ENCODE results near the gene MRPL36.
A peak's percentile ranks its signal among the peaks of the same experiment; 100 is the strongest.
"Not testable (repeated sequence)": the region's sequence is repeated elsewhere in the genome, so short reads cannot be mapped to it uniquely, and the experiment has no call there.

The MRPL36 gene

DNA sequence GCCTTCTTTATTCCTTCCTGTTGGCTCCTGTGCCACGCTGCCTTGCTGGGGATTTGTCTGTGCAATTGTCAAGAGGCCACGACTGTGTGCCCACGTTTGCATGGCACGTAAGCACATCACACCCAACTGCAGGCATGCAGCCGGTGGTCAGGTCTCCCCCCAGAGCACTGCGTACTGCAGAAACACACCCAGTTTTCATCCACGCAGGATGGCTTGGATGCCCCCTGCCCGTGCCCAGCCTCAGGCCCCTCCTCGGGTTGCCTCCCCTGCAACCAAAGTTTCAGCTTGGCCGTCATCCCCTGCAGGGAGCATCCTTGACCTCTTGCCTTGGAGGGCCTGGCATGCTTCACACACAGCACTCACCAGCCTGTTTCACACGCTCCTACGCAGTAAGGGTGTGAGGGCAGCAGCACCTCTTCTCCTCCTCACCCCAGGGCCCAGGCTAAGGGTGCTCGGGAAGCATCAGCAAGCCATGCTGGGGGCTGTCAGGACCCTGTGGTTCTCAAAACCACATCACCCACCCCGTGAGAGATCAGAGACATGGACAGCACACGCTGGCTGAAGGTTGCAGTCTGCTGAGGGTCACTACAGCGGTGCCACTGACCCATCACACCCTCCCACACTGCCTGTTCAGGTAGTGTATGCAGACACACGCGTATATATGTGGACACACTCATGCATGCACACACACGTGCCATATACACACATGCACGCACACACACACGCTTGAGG, 3.1 kb downstream of the MRPL36 start:
- no peak for DNase-seq (ENCODE audit: low read depth in 3 of 3)

DNA sequence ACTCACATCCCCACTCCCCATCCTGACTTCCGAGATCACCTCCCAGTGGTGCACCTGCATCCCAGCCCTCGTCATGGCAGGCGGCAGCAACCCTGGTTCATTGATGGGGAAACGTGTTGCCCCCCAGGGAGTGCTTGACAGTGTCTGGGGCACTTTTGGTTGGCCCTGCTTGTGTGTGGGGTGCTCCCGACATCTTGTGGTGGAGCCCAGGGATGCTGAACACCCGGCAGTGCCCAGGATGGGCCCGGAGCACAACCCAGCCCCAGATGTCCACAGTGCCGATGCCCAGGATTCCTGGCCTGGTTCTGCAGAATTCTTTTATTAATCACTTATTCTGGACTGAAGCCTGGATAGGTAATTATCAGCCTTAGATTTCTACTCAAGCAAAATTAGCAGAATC, 3.7 kb downstream of the MRPL36 start:
- DNase-seq (ENCODE audit: low read depth in 3 of 3), result no peak

- no peak for DNase-seq (ENCODE audit: low read depth in 3 of 3)
Observed at GRCh38 chr5:1795506-1795905, 4.1 kb downstream of the MRPL36 start.

DNA sequence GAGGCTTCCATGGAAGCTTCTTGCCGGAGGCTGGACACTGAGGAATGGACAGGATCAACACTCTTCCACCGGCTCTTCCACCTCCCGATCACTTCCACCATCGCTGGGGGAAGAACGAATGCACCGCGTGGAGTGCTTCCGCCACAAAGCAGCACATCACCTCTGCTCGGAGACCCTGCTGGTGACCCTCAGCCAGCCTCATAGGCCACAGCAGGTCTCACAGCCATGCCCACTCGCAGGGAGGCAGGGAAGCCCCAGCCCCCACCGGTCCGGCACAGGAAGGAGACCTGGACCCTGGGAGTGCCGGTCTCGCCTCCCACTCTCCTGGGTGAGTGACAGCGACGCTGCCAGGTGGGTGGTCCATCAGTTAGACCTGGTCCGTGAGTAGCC, 4.7 kb downstream of the MRPL36 start:
- DNase-seq (ENCODE audit: low read depth in 3 of 3), result no peak

GRCh38 chr5:1793966-1794900, 5.4 kb downstream of the MRPL36 start:
- no peak for DNase-seq (ENCODE audit: low read depth in 3 of 3)

DNA sequence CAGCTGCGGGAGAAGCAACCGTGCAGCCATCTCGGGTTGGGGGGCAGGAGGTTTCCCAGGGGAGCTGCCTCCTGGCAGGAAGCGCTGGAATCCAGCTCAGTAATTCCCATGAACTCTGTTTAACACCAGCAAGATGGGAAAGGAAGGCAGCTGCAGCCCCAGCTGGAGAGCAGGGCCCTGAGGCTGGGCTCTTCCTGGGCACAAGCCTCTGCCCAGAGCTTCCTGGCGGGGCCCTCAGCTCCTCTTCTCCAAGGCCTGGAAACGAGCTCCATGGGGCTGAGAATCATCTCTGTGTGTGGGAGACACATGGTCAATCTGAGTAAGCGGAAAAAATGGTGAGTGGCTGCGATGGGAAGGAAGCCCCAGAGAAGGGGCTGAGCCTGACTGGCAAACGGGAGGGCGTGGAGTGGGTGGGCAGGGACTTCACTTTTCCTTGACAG, 6.3 kb downstream of the MRPL36 start:
- peak in 1 of 3 experiments; percentile 21 for DNase-seq (ENCODE audit: low read depth in 3 of 3)

DNA sequence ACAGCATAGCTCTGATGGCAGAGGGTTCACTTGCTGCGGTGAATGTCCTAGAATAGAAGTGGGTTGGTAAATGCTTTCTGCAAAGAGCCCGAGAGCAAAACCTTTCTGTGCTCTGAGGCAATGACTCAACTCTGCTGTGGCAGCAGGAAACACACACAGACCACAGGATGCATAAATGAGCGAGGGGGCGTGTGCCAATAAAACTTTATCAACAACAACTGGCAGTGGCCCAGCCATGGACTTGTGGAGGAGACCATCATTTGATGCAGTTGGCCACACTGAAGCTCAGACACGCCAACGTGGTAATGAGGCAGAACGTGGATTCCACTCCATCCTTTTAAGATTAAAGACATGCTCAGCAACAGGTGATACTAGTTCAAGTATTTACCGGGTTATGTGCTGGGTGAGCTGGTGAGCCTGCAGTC, 6.8 kb downstream of the MRPL36 start:
- DNase-seq (ENCODE audit: low read depth in 3 of 3), result peak; percentile 26 to 55 (median 42)

DNA sequence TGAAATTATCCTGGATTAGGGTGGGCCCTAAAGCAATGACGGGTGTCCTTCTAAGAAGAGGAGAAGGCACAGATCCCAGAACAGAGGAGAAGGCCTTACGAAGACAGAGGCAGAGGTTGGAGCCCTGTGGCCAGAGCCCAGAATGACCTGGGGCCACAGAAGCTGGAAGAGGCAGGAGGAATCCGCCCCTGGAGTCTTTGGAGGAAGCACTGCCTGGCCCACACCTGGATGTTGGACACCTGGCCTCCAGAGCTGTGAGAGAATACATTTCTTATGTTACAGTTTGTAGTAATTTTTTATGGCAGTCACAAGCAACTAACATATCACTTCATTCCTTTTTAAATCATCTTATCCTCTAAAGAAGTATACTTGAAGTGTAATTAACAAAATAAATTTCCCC, 8.5 kb downstream of the MRPL36 start:
- no peak for DNase-seq (ENCODE audit: low read depth in 3 of 3)

- DNase-seq (ENCODE audit: low read depth in 3 of 3), result no peak
Observed at GRCh38 chr5:1789834-1790471, 9.7 kb downstream of the MRPL36 start.

GRCh38 chr5:1789438-1789833, 10.2 kb downstream of the MRPL36 start:
- DNase-seq (ENCODE audit: low read depth in 3 of 3), result not testable (repeated sequence)

GRCh38 chr5:1788828-1789227, 10.8 kb downstream of the MRPL36 start:
- DNase-seq (ENCODE audit: low read depth in 3 of 3), result no peak

DNA sequence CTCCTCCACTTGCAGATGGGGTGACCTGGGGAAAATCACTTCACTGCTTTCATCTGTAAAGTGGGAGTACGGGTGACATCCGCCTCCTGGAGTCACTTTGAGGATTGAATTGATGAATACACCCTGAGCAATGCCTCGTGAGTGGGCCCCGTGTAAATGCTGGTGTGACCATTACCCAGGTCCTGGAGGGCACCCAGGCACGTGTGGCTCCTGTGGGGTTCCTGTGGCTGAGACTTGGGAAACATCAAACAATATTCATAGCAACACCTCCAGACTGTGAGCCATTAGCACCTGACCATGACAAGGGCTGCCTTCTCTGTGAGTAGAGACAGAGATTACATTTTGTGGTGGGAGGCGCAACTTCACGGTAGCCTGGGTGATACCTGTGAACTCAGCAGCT, 11.4 kb downstream of the MRPL36 start:
- DNase-seq (ENCODE audit: low read depth in 3 of 3), result no peak

DNA sequence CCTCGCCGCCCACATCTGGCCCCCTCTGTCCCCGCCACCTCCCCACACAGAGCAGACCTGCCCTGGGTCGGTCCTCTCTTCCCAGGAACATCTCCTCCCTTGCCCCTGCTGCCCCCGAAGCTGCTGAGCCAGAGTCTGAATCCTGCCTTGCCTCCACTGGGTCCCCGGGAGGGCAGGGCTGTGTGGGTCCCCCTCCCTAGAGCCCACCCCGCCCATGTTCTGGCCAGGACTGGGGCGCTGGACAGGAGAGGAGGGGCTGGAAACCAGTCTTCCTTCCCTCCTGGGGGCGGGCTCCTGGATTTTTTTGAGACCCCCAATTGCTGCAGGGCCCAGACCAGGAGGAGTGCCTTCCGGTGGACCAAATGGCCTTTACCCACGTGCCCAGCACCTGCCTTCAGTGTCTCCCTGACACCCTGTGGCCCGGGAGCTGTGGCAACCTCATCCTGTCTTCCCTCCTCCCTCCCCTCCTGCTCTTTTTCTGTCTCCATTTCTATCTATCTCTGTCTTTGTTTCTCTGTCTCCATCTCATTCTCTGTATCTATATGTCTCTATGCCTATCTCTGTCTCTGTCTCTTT, 12.1 kb downstream of the MRPL36 start:
- no peak for DNase-seq (ENCODE audit: low read depth in 3 of 3)

DNA sequence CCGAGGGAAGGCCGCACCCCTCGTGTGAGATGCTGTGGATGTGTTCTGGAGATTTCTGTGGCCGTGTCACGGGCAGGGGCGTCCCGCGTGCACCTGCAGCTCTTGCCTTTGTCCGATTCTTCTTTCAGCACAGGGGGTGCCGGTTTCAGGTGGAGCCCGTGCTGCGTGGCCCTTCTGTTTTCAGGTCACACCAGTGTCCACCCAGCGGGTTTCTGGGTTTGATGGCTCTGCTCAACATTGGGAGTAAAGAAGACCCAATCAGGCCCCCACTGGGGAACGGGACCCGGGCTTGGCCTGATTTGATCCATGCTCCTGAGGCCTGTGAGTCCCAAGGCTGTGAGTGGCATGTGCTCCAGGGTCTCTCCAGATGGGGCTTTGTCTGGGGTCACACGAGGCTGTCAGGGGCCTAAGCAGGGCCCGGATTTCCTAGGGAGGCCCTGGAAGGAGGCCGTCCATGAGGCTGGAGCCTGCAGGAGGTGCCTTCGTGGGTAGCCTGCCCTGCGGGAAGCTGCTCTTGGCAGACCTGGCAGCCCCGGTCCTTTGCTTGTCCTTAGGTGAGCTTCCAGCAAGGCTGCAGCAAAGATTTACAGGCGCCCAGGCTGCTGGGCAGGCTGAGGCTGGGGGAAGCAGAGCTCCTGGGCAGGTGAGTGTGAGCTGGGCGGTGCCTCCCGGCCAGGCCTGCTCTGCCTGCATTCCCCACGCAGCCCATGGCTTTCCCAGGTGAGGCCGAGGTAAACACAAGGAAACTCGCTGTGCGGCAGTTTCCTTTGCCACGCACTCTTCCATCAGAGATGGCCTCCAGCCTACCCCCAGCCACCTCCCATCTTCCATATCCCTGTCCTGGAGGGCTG, 12.8 kb downstream of the MRPL36 start:
- DNase-seq (ENCODE audit: low read depth in 3 of 3), result no peak

GRCh38 chr5:1785984-1786383, 13.7 kb downstream of the MRPL36 start:
- DNase-seq (ENCODE audit: low read depth in 3 of 3), result no peak

DNA sequence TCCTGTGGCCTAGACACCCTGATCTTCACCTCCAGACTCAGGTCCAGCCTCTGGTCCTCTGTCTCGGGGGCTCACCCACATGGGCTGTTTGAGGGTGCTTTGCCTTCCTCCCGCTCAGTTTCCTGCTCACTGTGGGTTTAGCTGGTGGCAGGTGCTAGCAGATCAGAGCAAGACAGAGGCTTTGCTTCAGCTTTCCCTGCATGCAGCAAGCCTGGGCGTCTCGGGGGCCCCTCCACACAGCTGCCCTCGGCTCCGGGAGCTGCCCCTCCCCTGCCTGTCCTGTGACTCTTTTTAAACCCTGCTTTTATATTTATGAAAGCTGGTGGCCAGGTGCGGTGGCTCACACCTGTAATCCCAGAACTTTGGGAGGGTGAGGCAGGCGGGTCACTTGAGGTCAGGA, 14.6 kb downstream of the MRPL36 start:
- no peak for DNase-seq (ENCODE audit: low read depth in 3 of 3)

DNA sequence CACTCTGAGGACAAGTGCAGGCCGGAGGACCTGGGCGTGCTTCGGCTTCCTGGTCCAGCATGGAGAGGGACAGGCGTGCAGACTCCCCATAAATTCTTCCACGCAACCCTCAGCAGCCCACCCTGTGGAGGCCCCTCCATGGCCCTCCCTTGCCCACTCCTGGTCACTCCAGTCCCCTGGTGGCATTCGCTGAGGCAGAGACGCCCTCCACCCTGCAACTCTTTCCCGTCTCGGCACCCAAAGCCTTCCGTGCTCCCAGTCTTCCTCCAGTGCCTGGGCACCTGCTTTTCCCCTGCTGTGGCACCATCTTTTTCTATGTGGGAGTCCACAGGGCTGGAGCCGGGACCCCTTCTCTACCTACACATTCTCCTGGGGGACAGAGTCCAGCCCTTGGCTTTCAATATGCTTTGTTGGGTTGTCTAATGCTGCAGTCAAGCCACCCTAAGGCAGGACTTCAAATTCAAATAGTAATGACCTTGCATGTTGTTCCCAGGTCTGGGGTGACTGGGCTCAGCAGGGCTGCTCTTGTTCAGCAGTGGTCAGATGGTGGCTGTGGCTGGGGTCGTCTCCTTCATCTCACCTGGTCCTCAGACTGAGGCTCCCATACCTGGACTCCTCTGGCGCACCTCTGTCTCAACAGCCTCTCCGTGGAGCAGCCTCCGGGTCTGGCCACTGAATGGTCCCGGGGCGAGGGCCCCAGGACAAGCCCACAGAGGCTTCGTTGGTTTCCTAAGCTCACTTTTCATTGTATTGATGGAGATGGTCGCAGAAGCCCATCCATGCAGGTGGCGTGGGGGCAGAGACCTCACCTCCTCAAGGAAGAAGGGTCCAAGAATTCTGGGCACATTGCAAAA, 15.2 kb downstream of the MRPL36 start:
- no peak for DNase-seq (ENCODE audit: low read depth in 3 of 3)

DNA sequence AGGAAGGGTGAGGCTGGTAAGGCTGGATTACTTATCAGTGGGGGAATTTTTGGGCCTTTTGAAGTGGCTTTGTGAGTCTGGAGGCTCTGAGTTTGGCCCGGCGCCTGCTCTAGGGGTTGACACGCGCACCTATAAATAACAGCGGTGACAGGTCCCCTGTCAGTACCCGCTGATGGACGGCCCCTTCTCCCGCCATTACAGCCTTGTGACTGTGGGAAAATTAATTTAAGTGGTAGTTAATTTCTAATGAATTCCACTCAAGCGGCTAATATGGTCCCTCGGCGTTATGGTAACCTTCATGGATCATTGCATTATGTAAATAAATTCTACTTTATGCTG, 16.5 kb downstream of the MRPL36 start:
- no peak for DNase-seq (ENCODE audit: low read depth in 3 of 3)

DNA sequence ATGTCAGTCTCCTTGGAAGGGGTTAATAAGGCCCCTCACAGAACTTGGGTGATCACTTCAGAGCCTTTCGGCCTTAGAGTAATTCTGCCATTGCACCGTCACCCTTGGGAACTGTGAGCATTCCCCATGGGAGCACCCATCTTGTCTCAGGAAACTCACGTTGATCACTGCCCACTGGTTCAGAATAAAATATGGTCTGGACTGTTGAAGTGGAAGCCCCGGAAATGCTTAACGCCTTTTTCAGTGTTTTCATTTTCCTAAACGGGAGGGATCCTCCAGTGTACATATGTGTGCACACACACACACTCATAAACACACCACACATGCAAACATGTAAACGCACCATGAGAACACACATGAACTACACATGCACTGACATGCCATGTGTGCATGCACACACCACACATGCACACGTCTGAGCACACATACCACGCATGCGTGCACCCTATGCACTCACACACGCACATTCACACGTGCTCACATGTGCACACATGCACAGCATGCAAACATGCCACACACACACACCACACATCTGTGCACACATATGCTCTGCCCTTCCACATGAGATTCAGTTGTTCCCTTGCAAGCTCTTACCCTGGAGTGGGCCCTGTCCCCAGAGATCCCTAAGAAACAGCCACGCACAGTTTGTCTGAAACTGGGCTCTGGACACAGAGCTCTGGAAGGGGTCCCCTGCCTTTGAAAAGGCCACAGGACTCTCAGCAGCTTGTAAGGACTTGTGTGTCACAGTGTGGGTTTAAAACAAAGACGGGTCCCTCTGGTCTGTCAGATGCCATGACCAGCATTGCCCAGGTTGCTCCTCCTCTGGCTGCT, 17.0 kb downstream of the MRPL36 start:
- DNase-seq (ENCODE audit: low read depth in 3 of 3), result no peak
